ENCODE measurements around the gene ZNF23. TPM values are rescaled to one million over a fixed set of nuclear protein-coding genes. Genes with fewer than 3 reads are reported as not detected.
"Not testable (repeated sequence)": the region's sequence is repeated elsewhere in the genome, so short reads cannot be mapped to it uniquely, and the experiment has no call there.

Gene ZNF23
- total RNA-seq (2014; rRNA removed) = 11.7 and 12.1 TPM in 2 replicates
- polyA plus RNA-seq (2012) = 6.8 TPM

GRCh38 chr16:71461686-71462648 is at the start of gene ZNF23:
Gene ZNF23, minus strand, starts transcription at chr16:71462247. Its CDS starts 5,451 bp downstream, at chr16:71456796.
- DNase-seq (ENCODE audit: low read depth) = peak; percentile 70

- no peak for DNase-seq (ENCODE audit: low read depth)
Measured at GRCh38 chr16:71507061-71507460, 45.0 kb upstream of the ZNF23 start.

GRCh38 chr16:71504901-71505300 is 42.9 kb upstream of the ZNF23 start:
- DNase-seq (ENCODE audit: low read depth) = no peak

- DNase-seq (ENCODE audit: low read depth) = not testable (repeated sequence)
Measured at GRCh38 chr16:71504051-71504450, 42.0 kb upstream of the ZNF23 start.

GRCh38 chr16:71501547-71501946 is 39.5 kb upstream of the ZNF23 start:
- no peak for DNase-seq (ENCODE audit: low read depth)

GRCh38 chr16:71500964-71501363 is 38.9 kb upstream of the ZNF23 start:
- no peak for DNase-seq (ENCODE audit: low read depth)

GRCh38 chr16:71499775-71500364 is 37.8 kb upstream of the ZNF23 start:
- peak; percentile 49 for DNase-seq (ENCODE audit: low read depth)

GRCh38 chr16:71498031-71498430 is 36.0 kb upstream of the ZNF23 start:
- DNase-seq (ENCODE audit: low read depth) = no peak

- no peak for DNase-seq (ENCODE audit: low read depth)
Measured at GRCh38 chr16:71493213-71493612, 31.2 kb upstream of the ZNF23 start.

- DNase-seq (ENCODE audit: low read depth) = no peak
Measured at GRCh38 chr16:71492786-71493185, 30.7 kb upstream of the ZNF23 start.

GRCh38 chr16:71491054-71491453 is 29.0 kb upstream of the ZNF23 start:
- no peak for DNase-seq (ENCODE audit: low read depth)

- no peak for DNase-seq (ENCODE audit: low read depth)
Measured at GRCh38 chr16:71490361-71490760, 28.3 kb upstream of the ZNF23 start.

- no peak for DNase-seq (ENCODE audit: low read depth)
Measured at GRCh38 chr16:71489122-71489521, 27.1 kb upstream of the ZNF23 start, which contains the start of gene ZNF19. Gene ZNF19, minus strand, starts transcription at chr16:71489324. Its CDS starts 7,210 bp downstream, at chr16:71482114.

- DNase-seq (ENCODE audit: low read depth) = peak; percentile 91
Measured at GRCh38 chr16:71484006-71484893, 22.2 kb upstream of the ZNF23 start.

GRCh38 chr16:71482569-71482968 is 20.5 kb upstream of the ZNF23 start:
- no peak for DNase-seq (ENCODE audit: low read depth)

GRCh38 chr16:71480956-71481355 is 18.9 kb upstream of the ZNF23 start:
- DNase-seq (ENCODE audit: low read depth) = no peak

- DNase-seq (ENCODE audit: low read depth) = peak; percentile 20
Measured at GRCh38 chr16:71479420-71479819, 17.4 kb upstream of the ZNF23 start.

- DNase-seq (ENCODE audit: low read depth) = no peak
Measured at GRCh38 chr16:71476457-71477124, 14.5 kb upstream of the ZNF23 start.

GRCh38 chr16:71474864-71475263 is 12.8 kb upstream of the ZNF23 start:
- DNase-seq (ENCODE audit: low read depth) = peak; percentile 91

- no peak for DNase-seq (ENCODE audit: low read depth)
Measured at GRCh38 chr16:71473891-71474290, 11.8 kb upstream of the ZNF23 start.

- no peak for DNase-seq (ENCODE audit: low read depth)
Measured at GRCh38 chr16:71472931-71473330, 10.9 kb upstream of the ZNF23 start.

Data from LHCN-M2 (cell line).